Pons (tissue), 1 donor: ENCODE results near the gene SSH3.
A peak's percentile ranks its signal among the peaks of the same experiment; 100 is the strongest.
"Not testable (repeated sequence)": the region's sequence is repeated elsewhere in the genome, so short reads cannot be mapped to it uniquely, and the experiment has no call there.

ENCODE experiments used
- DNase-seq: peaks from one replicate; pipeline ENCODE4 v3.0.0-alpha.2; 2016; ENCODE audit warnings: low spot score

Gene SSH3, protein sequence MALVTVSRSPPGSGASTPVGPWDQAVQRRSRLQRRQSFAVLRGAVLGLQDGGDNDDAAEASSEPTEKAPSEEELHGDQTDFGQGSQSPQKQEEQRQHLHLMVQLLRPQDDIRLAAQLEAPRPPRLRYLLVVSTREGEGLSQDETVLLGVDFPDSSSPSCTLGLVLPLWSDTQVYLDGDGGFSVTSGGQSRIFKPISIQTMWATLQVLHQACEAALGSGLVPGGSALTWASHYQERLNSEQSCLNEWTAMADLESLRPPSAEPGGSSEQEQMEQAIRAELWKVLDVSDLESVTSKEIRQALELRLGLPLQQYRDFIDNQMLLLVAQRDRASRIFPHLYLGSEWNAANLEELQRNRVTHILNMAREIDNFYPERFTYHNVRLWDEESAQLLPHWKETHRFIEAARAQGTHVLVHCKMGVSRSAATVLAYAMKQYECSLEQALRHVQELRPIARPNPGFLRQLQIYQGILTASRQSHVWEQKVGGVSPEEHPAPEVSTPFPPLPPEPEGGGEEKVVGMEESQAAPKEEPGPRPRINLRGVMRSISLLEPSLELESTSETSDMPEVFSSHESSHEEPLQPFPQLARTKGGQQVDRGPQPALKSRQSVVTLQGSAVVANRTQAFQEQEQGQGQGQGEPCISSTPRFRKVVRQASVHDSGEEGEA

DNA sequence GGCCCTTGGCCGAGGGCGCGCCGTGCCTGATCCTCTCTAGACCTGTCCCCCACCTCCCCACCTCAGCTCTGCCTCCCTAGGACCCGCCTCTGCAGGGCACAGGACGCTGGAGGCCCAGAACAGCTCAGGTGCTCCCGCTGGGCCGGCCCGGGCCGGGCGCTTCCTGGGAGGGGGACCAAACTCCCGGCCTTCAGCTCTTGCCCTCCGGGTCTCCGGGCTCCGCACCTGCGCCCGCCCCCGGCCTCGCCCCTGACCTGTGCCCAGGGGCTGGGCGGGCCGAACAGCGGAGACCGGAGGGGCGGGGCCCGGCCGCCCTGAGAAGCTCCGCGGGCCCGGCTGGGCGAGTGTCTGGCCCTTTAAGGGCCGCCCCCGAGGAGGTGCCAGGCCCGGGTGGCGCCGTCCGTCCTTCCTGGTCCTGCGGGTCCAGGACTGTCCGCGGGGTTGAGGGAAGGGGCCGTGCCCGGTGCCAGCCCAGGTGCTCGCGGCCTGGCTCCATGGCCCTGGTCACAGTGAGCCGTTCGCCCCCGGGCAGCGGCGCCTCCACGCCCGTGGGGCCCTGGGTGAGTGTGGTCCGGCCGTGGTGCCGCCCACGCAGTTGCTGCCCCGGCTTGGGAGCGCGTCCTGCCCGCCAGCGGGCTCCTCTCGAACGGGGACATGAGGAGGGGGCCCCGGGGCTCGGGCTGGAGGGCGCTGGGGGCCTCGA is at the start of gene SSH3:
TSS of gene SSH3 (plus strand) at position 399 of the 703 bp plus-strand sequence. CDS start at position 495, 96 bp downstream.
- DNase-seq: peak; percentile 66

DNA sequence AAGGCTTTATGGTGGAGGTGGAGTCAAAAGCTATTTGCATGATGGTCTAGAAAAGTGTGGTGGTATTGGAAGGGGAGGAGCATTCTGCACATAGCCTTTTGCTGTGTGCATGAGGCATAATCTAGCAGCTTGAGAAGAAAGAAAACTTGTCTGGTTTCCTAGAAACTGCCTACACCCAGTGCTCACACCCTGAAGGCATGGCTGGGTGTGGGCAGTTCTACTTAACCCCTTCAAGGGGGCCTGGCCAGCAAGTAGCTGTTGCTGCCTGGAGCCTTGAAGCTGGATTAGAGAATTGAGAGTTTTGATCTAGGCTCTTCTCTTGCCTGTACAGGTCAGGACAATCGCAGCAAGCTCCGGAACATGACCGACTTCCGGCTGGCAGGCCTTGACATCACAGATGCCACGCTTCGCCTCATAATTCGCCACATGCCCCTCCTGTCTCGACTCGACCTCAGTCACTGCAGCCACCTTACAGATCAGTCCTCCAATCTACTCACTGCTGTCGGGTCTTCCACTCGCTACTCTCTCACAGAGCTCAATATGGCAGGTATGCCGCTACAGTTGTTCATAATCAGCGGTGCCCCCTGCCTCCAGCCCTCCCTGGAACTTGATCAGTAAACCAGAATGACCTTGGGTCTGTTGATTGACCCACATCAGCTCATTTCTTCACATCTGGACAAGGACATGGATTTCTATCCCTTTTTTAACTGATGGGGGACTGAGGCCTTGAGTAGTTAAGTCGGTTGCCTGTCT is 49.3 kb upstream of the SSH3 start:
- no peak for DNase-seq

GRCh38 chr11:67254798-67255197 is 48.5 kb upstream of the SSH3 start:
- DNase-seq: no peak

GRCh38 chr11:67255353-67255752 is 48.0 kb upstream of the SSH3 start:
- DNase-seq: no peak

DNA sequence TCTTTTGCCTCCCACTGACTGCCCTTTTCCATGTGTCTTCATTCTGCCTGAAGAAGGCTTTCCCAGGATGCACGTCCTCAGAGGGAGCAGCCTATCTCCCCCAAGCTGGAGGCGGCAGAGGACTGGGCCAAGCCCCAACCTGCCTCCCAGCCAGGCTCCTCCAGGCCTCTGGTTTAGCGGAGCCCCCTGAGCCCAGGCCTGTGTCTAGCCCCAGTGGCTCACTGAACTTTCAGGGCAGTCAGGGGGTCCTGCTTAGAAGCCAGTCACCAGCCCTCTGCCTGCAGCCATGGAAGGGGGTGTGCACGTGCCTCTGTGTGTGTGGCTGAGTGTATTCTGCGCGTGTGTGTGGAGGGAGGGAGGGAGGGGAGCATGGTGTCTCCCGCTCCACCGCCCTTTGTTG is 47.5 kb upstream of the SSH3 start:
- DNase-seq: no peak

GRCh38 chr11:67256477-67257135 is 46.7 kb upstream of the SSH3 start:
- DNase-seq: no peak

- DNase-seq: no peak
Observed at GRCh38 chr11:67260406-67260805, 42.9 kb upstream of the SSH3 start.

GRCh38 chr11:67260885-67261639 is 42.3 kb upstream of the SSH3 start:
- DNase-seq: not testable (repeated sequence)

DNA sequence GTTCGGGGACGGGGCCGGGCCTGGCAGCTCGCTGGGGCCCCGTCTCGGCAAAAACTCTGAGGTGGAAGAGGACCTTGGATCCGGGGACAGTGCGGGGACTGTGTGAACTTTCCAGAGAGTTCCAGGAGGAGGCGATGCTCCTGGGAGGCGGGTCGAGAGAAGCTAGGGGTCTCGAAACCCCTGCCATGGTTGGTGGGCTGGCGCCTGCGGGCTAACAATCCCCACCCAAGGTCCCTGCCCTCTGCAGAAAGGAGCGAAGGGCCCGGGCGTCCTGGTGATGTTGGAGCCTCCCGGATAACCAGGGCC is 41.7 kb upstream of the SSH3 start:
- no peak for DNase-seq

DNA sequence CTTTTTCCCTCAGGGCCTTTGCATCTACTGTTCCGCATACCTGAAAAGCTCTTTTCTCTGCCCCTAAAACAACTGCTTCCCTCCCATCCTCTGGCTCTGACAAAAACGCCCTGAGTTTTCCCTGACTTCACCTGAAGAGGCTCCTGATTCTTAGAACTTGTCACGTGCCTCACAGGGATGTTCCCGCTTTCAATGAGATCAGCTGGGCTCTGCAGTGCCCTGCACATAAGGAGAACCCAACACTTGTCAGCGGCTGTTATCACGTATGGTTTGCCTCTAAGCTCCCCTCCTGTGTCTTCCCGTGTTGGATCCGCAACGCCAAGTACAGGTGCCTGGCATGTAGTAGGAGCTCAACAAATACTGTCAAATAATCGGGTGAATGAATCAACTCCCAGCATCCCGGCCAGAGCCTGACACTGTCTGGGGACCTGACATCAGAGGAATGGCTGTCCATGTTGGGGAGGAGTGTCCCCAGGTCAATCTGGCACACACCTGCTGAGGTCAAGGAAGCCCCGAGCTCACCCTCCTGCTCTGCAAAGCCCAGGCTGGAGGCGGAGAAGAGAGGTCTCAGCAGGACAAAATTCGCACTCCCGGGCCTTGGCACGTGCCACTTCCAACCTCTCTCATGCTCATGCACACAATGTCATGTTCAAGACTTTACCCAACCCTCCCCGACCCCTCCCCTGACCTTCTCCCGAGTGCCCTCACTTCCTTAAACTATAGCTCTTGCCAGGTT is 41.2 kb upstream of the SSH3 start:
- no peak for DNase-seq

DNA sequence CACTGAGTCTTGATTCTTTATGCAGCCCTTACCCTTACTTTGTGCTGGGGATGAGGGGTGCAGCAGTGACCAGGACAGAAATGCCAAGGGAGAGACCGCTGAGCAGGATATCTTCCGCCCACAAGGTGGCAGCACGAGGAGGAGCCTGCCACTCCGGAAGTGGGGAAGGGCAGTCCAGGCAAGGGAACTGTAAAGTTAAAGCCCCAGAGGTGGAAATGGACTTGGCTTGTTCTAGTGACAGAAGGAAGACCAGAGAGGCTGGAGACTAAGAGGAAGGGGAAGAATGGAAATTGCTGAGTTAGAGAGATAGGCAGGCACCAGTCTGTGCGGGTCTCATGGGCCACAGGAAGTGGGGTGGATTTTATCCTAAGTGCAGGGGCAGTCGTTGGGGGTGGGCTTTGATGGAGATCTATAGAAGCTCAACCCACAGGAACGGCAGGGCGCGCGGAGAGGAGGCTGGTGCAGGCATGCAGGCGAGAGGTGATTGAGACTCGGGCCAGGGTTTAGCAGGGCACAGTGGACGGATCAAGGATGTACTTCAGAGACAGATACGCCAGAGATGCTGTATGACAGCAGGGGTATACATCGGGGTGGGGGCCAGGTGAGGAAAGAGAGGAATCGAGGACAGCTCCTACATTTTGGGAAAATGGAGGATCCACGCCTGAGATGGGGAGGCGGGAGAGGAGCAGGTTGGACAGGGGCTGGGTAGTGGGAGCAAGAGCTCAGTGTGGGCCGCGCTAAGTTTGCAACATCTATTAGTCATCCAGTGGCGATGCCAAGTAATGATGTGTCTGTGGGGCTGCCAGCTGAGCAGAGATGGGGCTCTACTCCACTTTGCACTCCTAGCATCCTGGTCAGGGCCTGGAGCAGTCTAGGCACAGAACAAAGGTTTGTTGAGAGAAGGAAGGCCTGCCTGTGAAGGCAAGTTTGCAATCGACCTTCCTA is 40.3 kb upstream of the SSH3 start:
- DNase-seq: peak; percentile 87

GRCh38 chr11:67264260-67264659 is 39.1 kb upstream of the SSH3 start:
- DNase-seq: no peak

DNA sequence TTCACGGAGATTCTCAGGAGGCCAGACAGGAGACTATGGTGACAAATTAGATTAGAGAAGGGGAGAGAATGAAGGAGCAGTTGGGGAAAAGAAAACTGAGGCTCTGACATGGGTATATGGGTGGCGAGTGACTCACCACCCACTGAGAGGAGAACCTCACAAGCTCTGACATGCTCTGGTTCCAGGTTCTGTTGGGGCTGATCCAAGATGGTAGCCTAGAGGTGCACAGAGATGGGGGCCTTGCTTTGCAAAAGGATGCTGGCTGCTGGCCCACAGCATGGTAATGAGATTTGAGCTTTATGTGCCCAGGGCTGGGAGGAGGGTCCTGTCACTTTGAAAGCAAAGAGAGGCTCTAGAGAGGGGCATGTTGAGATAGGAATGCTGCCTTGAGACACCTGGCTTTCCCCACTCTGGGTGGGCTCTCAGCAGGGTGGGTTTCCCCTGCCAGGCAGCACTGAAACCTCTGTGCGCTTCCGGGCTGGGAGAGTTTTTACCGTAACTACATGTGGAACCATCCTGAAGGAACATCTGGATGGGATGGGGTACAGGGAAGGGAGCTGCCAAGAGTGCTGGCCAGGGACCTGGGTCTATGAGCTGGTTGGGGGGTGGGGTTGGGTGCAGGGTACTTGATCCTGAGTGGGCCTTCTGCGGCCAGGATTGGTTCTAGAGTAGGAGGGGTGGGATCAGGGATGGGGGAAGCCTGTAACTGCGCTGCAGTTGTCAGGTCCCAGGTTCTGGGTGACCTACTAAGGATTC is 38.3 kb upstream of the SSH3 start:
- DNase-seq: no peak

DNA sequence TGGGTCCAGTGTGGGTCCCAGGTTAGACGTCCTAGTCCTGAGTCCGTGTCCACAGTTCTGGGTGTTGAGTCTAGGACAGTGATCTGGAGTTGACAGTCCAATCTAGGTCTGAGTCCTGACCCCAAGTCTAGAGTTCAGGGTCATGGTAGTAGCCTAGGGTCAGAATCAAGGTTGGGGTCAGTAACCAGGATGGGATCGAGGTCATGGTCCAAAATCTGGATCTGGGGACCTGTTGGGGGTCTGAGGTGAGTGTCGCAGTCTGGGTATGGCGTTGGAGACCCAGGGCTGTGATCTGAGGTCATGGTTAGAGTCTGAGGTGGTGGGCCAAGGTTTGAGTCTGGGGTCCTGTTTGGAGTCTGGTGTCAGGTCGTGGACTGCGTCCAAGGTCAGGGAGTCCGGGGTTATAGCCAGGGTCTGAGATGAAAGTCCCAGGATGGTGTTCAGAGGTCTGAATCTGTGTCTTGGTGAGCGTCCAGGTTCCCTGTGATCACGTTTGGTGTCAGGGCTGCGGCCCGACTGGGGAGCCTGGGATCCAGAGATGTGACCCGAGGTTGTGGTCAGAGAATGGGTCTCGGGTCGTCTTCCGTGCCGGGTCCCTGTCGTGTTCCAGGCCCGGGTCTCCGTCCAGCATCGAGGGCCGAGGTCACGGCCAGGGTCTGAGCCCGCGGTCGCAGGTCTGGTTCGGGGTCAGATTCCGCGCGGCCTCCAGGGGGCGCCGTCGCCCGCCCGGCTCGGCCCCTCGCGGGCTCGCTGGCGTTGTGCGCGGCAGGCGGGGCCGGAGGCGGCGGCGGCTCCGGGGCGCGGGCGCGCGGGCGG is 37.5 kb upstream of the SSH3 start:
- DNase-seq: no peak

DNA sequence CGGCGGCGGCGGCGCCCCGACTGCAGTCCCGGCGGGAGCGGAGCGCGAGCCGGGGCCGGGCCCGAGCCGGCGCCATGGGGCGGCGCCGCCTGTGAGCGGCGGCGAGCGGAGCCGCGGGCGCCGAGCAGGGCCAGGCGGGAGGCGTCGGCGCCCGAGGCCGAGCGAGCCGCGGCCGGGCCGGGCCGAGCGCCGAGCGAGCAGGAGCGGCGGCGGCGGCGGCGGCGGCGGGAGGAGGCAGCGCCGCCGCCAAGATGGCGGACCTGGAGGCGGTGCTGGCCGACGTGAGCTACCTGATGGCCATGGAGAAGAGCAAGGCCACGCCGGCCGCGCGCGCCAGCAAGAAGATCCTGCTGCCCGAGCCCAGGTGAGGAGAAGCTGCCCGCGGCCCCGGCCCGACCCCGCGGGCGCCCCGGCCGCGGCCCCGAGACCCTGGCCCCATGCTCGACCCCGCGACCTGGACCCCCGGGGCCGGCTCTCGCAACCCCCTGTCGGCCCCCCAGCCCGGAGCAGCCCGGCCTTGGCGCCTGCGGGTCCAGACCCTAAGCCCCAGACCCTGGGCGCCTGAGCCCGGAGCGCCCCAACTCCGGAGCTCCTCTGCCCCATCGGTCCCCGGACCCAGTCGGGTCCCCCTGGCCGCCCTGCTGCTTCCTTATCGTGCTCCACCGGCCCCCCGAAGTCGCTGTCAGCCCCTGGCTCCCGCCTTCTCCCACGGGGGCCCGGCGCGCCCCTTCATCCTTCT is 36.7 kb upstream of the SSH3 start, which contains the start of gene GRK2:
TSS of gene GRK2 (plus strand) at position 25 of the 739 bp plus-strand sequence. CDS start at position 252, 227 bp downstream.
- DNase-seq: no peak

GRCh38 chr11:67267188-67268080 is 35.9 kb upstream of the SSH3 start:
- DNase-seq: no peak
